ENCODE measurements around the gene ADAR.

ADAR gene

GRCh38 chr1:154551474-154551873, 56.5 kb downstream of the ADAR start:
- peaks cover 35% of the 10 kb centered on the region for H3K36me3 Mint-ChIP-seq
- ATAC-seq (ENCODE audit: low read depth): no peak
- H3K4me3 Mint-ChIP-seq: no peak overlapping the region
- peaks cover 18% of the 10 kb centered on the region for H3K4me1 Mint-ChIP-seq
- DNase-seq (ENCODE audit: low spot score in 2 of 2): no peak
- H3K9me3 Mint-ChIP-seq: no peaks in the 10 kb centered on the region
- H3K27me3 Mint-ChIP-seq: no peaks in the 10 kb centered on the region
- H3K27ac Mint-ChIP-seq: no peak overlapping the region

GRCh38 chr1:154550657-154551056, 57.3 kb downstream of the ADAR start:
- H3K9me3 Mint-ChIP-seq: no peaks in the 10 kb centered on the region
- H3K36me3 Mint-ChIP-seq: peaks cover 35% of the 10 kb centered on the region
- DNase-seq (ENCODE audit: low spot score in 2 of 2) (no peak), ATAC-seq (ENCODE audit: low read depth) (no peak)
- H3K4me3 Mint-ChIP-seq: no peak overlapping the region
- no peak overlapping the region for H3K27ac Mint-ChIP-seq
- no peaks in the 10 kb centered on the region for H3K27me3 Mint-ChIP-seq
- peaks cover 14% of the 10 kb centered on the region for H3K4me1 Mint-ChIP-seq

- Mint-ChIP-seq H3K36me3 (peaks cover 34% of the 10 kb centered on the region), H3K9me3 (no peaks in the 10 kb centered on the region), H3K27ac (no peak overlapping the region), H3K27me3 (peaks cover 3% of the 10 kb centered on the region), H3K4me3 (no peak overlapping the region), H3K4me1 (peaks cover 14% of the 10 kb centered on the region)
- DNase-seq (ENCODE audit: low spot score in 2 of 2) (no peak), ATAC-seq (ENCODE audit: low read depth) (no peak)
These were observed 57.9 kb downstream of the ADAR start for GRCh38 chr1:154550070-154550469.

DNA sequence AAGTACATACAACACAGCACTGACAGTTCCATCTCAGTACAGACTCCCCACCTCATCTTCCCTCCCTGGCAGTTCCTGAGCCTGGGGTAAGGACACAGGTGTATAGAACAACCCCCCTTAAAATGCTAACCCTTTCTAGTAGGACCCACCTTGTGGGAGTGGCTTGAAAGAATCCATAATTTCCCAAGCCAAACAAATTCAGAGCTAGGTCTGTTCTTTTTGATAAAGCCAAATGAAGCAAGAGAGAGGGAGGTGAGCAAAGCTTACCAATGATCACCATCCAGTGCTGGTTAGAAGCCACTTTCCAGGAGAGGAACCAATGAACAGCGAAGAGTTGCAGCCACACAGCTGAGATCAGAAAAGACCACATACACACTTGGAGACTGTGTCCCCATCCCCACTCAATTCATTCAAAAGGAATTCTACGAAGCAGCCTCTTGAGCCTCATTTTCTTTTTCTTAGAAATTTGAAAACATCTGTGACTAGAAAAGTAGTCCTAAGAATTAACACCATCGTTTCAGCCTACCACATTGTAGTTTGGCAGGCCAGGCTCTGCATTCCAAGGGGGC, 58.7 kb downstream of the ADAR start:
- Mint-ChIP-seq H3K27ac (peak overlapping the region; percentile 75), H3K9me3 (no peaks in the 10 kb centered on the region), H3K4me1 (peaks cover 14% of the 10 kb centered on the region), H3K27me3 (peaks cover 3% of the 10 kb centered on the region), H3K36me3 (peaks cover 27% of the 10 kb centered on the region), H3K4me3 (no peak overlapping the region)
- DNase-seq (ENCODE audit: low spot score in 2 of 2) (no peak), ATAC-seq (ENCODE audit: low read depth) (no peak)

- Mint-ChIP-seq H3K4me1 (peaks cover 11% of the 10 kb centered on the region), H3K4me3 (no peak overlapping the region), H3K27me3 (peaks cover 3% of the 10 kb centered on the region), H3K27ac (no peak overlapping the region), H3K9me3 (no peaks in the 10 kb centered on the region), H3K36me3 (peaks cover 17% of the 10 kb centered on the region)
- ATAC-seq (ENCODE audit: low read depth): no peak
- no peak for DNase-seq (ENCODE audit: low spot score in 2 of 2)
These were observed 60.0 kb downstream of the ADAR start for GRCh38 chr1:154548028-154548427.

DNA sequence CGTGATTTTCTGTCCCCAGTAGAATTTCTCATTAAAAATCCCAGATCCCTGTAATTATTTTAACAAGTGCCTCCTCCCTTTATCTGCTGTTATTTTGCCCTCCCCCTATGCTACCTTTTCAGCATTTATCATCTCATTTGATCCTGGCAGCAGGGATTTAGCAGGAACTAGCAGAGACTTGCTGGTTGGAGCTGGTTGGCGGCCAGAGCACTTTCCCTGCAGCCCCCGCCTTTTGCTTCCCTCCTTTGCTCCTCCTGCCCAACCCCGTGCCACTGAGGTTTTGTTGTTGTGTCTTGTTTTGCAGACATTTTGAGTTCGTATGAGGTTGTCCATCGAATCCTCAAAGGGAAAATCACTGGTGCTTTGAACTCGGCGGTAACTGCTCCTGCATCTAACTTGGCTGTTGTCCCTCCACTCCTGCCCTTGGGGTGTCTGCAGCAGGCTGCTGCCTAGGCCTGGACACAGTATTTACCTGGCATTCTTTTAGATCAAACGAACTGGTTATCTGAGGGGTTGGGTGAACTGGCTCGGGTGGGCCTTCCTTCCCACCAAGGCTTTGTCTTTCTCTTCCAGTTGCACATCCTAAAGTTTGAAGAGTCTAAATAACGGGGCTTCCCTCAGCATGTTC, 60.8 kb downstream of the ADAR start:
- no peaks in the 10 kb centered on the region for H3K9me3 Mint-ChIP-seq
- ATAC-seq (ENCODE audit: low read depth) (no peak), DNase-seq (ENCODE audit: low spot score in 2 of 2) (no peak)
- H3K4me1 Mint-ChIP-seq: peaks cover 10% of the 10 kb centered on the region
- H3K27ac Mint-ChIP-seq: no peak overlapping the region
- peaks cover 3% of the 10 kb centered on the region for H3K27me3 Mint-ChIP-seq
- H3K36me3 Mint-ChIP-seq: peaks cover 10% of the 10 kb centered on the region
- no peak overlapping the region for H3K4me3 Mint-ChIP-seq

DNA sequence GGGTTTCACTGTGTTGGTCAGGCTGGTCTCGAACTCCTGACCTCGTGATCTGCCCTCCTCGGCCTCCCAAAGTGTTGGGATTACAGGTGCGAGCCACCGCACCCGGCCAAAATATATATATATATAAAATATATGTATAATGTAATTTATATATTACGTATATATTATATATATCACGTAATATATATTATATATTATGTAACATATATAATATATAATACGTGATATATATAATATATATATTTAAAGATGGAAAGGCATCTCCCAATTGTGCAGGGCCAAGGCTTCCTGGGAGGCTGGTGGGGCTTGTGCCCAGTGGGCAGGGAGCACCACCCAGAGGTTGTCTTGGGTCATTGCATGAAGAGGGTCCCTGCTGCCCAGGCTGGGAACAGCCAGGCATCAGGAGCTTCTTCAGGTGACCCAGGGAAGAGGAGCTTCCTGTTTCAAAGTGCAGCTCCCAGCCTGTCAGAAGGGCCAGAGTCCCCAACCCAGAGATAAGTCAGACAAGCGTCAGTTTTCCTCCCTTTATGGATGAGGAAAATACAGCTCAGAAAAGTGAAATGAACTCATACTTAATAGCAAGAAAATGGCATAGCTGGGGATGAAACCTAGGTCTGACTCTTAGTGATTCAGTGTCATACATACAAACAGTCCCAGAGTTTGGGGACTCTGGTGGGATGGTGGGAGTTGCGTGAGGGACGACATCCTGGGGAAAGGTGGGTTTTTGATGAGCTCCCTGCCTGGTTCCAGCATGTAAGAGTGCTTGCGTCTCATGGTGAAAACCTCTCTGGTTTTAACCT, 61.5 kb downstream of the ADAR start:
- H3K4me1 Mint-ChIP-seq: peaks cover 10% of the 10 kb centered on the region
- H3K36me3 Mint-ChIP-seq: peaks cover 6% of the 10 kb centered on the region

DNA sequence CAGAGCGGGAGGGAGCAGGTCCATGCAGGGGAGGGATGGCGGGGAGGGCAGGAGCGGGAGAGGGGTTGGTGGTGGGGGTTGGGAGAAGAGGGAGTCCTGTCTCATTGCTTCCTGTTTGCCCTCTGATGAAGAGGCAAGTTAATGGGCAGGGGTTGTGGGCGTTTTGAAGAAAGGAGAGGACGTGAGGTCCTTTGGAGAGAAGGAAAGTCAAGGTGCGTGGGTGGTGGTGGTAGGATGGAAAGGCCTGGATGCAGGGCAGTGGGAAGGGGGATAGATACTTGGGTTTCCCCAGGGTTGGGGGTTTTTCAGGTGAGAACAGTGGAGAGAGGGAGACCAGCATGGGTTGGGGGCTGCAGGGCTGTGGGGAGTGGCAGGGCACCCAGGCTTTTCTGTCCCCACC, 66.8 kb downstream of the ADAR start:
- Mint-ChIP-seq H3K27me3 (peaks cover 19% of the 10 kb centered on the region), H3K27ac (no peak overlapping the region), H3K9me3 (no peaks in the 10 kb centered on the region), H3K4me1 (no peaks in the 10 kb centered on the region), H3K4me3 (no peak overlapping the region), H3K36me3 (no peaks in the 10 kb centered on the region)
- no peak for DNase-seq (ENCODE audit: low spot score in 2 of 2)
- ATAC-seq (ENCODE audit: low read depth): no peak

More for the DNA sequence above, 61.5 kb downstream of the ADAR start:
- no peak overlapping the region for H3K27ac Mint-ChIP-seq
- H3K27me3 Mint-ChIP-seq: peaks cover 5% of the 10 kb centered on the region
- ATAC-seq (ENCODE audit: low read depth) (peak; percentile 94), DNase-seq (ENCODE audit: low spot score in 2 of 2) (peak; percentile 46 to 51)
- H3K4me3 Mint-ChIP-seq: no peak overlapping the region
- no peaks in the 10 kb centered on the region for H3K9me3 Mint-ChIP-seq

- Mint-ChIP-seq H3K4me3 (no peak overlapping the region), H3K4me1 (no peaks in the 10 kb centered on the region), H3K36me3 (peaks cover 3% of the 10 kb centered on the region), H3K9me3 (peaks cover 3% of the 10 kb centered on the region), H3K27me3 (peaks cover 19% of the 10 kb centered on the region), H3K27ac (no peak overlapping the region)
- no peak for DNase-seq (ENCODE audit: low spot score in 2 of 2)
- ATAC-seq (ENCODE audit: low read depth): no peak
These were observed 68.2 kb downstream of the ADAR start for GRCh38 chr1:154539486-154540483.

DNA sequence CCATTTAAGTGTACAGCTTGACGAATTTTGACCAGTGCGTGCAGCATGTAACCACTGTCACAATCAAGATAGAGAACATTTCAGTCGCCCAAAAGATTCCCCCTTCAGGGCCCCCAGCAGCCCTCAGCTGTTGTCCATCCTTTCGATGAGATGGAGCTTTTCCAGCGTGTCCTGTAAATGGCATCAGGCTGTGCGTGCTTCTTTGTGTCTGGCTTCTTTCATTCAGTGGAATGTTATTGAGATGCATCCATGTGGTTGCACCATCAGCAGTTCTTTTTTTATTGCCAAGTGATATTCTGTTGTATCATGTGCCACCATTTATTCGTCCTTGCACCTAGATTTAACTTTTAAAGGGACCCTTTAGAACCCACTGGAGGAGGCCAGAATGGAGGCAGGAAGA, 71.4 kb downstream of the ADAR start:
- Mint-ChIP-seq H3K36me3 (peaks cover 3% of the 10 kb centered on the region), H3K9me3 (peaks cover 3% of the 10 kb centered on the region), H3K27me3 (peaks cover 21% of the 10 kb centered on the region), H3K27ac (no peak overlapping the region), H3K4me3 (no peak overlapping the region), H3K4me1 (no peaks in the 10 kb centered on the region)
- ATAC-seq (ENCODE audit: low read depth): no peak
- DNase-seq (ENCODE audit: low spot score in 2 of 2): no peak

GRCh38 chr1:154533952-154534844, 73.8 kb downstream of the ADAR start:
- Mint-ChIP-seq H3K4me3 (no peak overlapping the region), H3K36me3 (peaks cover 3% of the 10 kb centered on the region), H3K27ac (no peak overlapping the region), H3K9me3 (peaks cover 3% of the 10 kb centered on the region), H3K27me3 (peaks cover 7% of the 10 kb centered on the region), H3K4me1 (no peaks in the 10 kb centered on the region)
- DNase-seq (ENCODE audit: low spot score in 2 of 2) (no peak), ATAC-seq (ENCODE audit: low read depth) (no peak)
